ENCODE results near the gene PROZ.

PROZ gene

DNA sequence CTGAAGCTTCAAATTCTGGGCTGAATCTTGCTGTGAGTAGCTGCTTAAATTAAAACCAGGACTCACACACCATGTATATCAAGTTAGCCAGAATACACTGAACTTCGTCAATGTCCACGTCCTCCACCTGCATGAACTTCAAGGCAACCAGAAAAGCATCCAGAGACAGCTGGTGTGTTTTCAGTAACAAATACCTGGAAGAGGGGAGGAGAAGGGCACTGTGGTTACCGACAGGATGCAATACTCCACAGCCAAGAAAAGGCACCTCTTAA lies 20.4 kb downstream of the PROZ start:
- H2BK12ac ChIP-seq (ENCODE audit: low read length in 2 of 2): peak overlapping the region; percentile 73 to 97
- H3K23ac ChIP-seq (ENCODE audit: low read length in 2 of 2): no peak overlapping the region
- no peaks in the 10 kb centered on the region for H3K27me3 ChIP-seq (ENCODE audit: control insufficient read depth in 1 of 2, insufficient read depth in 1 of 2, low read length in 2 of 2)
- H3K4me2 ChIP-seq (ENCODE audit: low read length, poor library complexity, severe bottlenecking): no peak overlapping the region
- peak overlapping the region; percentile 77 for H3K27ac ChIP-seq (ENCODE audit: low read length, poor library complexity, severe bottlenecking)
- H4K8ac ChIP-seq (ENCODE audit: low read length): no peak overlapping the region
- no peak overlapping the region for H3K14ac ChIP-seq (ENCODE audit: low read length in 2 of 2)
- H2AFZ ChIP-seq (ENCODE audit: low read depth, low read length): no peak overlapping the region
- 54% methylated on average over 3 of the region's 3 CpGs for WGBS
- no peak overlapping the region for H2BK120ac ChIP-seq (ENCODE audit: low read depth, low read length)
- H2BK5ac ChIP-seq (ENCODE audit: low read depth, low read length, poor library complexity, severe bottlenecking): peak overlapping the region; percentile 62
- peak overlapping the region; percentile 88 for H2AK5ac ChIP-seq (ENCODE audit: low read length, severe bottlenecking)
- H3K9me3 ChIP-seq (ENCODE audit: control insufficient read depth, low read length): no peaks in the 10 kb centered on the region
- DNase-seq: no peak
- H3K4me1 ChIP-seq (ENCODE audit: control insufficient read depth, insufficient read depth, low read depth, low read length): peaks cover 25% of the 10 kb centered on the region
- peaks cover 11% of the 10 kb centered on the region for H3K79me1 ChIP-seq (replicated peaks; ENCODE audit: low read length, poor library complexity, severe bottlenecking)
- peak overlapping the region in 1 of 2 experiments; percentile 74 for H3K18ac ChIP-seq (ENCODE audit: low read depth in 1 of 2, low read length in 2 of 2)
- H3K4ac ChIP-seq (ENCODE audit: low read depth in 1 of 2, low read length in 2 of 2): peak overlapping the region; percentile 31 to 44
- H3K4me3 ChIP-seq (ENCODE audit: insufficient read depth in 1 of 2, low read depth in 1 of 2, low read length in 2 of 2): no peak overlapping the region
- no peak overlapping the region for H4K91ac ChIP-seq (ENCODE audit: low read length)
- no peak overlapping the region for H2BK15ac ChIP-seq (ENCODE audit: low read depth, poor library complexity, severe bottlenecking)
- H3K9ac ChIP-seq (ENCODE audit: low read length): no peak overlapping the region
- peaks cover 36 to 94% of the 10 kb centered on the region in 2 experiments for H3K36me3 ChIP-seq (ENCODE audit: control insufficient read depth in 1 of 2, insufficient read depth in 2 of 2, low read depth in 1 of 2, low read length in 2 of 2)

DNA sequence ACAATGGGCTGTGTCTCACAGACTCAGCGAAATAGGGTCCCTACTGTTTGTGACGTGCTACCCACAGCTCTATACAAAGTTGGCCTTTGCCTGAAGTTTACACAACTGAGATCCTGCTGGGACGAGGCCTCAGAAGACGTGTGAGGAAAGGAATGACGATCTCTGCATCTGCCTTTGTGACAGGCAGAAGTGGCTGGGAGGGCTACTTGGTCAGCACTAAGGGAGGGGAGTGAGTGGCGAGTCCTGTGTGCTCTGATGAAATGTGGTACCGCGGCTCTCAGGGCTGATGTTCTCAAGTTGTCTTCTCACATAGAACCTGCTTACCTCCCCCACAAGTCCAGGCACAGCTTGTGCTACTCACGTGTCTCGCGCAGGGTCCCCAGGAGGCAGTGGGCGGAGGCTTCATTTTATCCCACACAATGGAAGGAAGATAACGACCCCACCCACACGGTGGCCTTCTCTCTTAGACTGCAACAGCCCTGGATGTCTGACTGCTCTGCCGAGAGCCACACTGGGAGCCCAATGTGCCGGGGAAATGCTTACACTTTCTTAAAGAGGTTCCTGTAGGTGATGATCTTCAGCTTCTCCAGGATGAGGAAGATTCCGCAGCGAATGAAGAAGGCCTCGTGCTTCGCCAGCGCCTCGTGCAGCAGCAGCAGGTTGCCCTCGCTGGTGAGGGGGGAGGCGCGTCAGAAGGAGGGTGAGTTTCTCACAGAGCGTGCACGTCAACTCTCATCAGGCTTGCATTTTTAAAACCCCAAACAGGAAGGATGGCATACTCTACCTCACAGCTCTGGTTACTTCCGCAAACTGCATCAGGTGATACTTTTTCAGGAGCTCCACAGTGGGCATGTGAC lies 21.2 kb downstream of the PROZ start:
- H3K9me3 ChIP-seq (ENCODE audit: control insufficient read depth, low read length): no peaks in the 10 kb centered on the region
- H2AK5ac ChIP-seq (ENCODE audit: low read length, severe bottlenecking): peak overlapping the region; percentile 0
- H3K9ac ChIP-seq (ENCODE audit: low read length): no peak overlapping the region
- peak overlapping the region; percentile 40 to 80 for H2BK12ac ChIP-seq (ENCODE audit: low read length in 2 of 2)
- peak overlapping the region in 1 of 2 experiments; percentile 47 for H3K23ac ChIP-seq (ENCODE audit: low read length in 2 of 2)
- no peak overlapping the region for H2AFZ ChIP-seq (ENCODE audit: low read depth, low read length)
- H3K14ac ChIP-seq (ENCODE audit: low read length in 2 of 2): peak overlapping the region in 1 of 2 experiments; percentile 23
- H3K79me1 ChIP-seq (replicated peaks; ENCODE audit: low read length, poor library complexity, severe bottlenecking): peaks cover 10% of the 10 kb centered on the region
- no peaks in the 10 kb centered on the region for H3K27me3 ChIP-seq (ENCODE audit: control insufficient read depth in 1 of 2, insufficient read depth in 1 of 2, low read length in 2 of 2)
- H2BK15ac ChIP-seq (ENCODE audit: low read depth, poor library complexity, severe bottlenecking): peak overlapping the region; percentile 44
- H3K4me2 ChIP-seq (ENCODE audit: low read length, poor library complexity, severe bottlenecking): no peak overlapping the region
- no peak overlapping the region for H3K27ac ChIP-seq (ENCODE audit: low read length, poor library complexity, severe bottlenecking)
- H3K4me1 ChIP-seq (ENCODE audit: control insufficient read depth, insufficient read depth, low read depth, low read length): peaks cover 27% of the 10 kb centered on the region
- peak overlapping the region in 1 of 2 experiments; percentile 22 for H3K4ac ChIP-seq (ENCODE audit: low read depth in 1 of 2, low read length in 2 of 2)
- H3K18ac ChIP-seq (ENCODE audit: low read depth in 1 of 2, low read length in 2 of 2): peak overlapping the region; percentile 31 to 57
- 68% methylated on average over 26 of the region's 28 CpGs for WGBS
- no peak overlapping the region for H2BK120ac ChIP-seq (ENCODE audit: low read depth, low read length)
- H4K8ac ChIP-seq (ENCODE audit: low read length): no peak overlapping the region
- H3K36me3 ChIP-seq (ENCODE audit: control insufficient read depth in 1 of 2, insufficient read depth in 2 of 2, low read depth in 1 of 2, low read length in 2 of 2): peaks cover 32 to 96% of the 10 kb centered on the region in 2 experiments
- peak overlapping the region; percentile 81 for H4K91ac ChIP-seq (ENCODE audit: low read length)
- H2BK5ac ChIP-seq (ENCODE audit: low read depth, low read length, poor library complexity, severe bottlenecking): no peak overlapping the region
- H3K4me3 ChIP-seq (ENCODE audit: insufficient read depth in 1 of 2, low read depth in 1 of 2, low read length in 2 of 2): no peak overlapping the region
- peak; percentile 96 for DNase-seq

DNA sequence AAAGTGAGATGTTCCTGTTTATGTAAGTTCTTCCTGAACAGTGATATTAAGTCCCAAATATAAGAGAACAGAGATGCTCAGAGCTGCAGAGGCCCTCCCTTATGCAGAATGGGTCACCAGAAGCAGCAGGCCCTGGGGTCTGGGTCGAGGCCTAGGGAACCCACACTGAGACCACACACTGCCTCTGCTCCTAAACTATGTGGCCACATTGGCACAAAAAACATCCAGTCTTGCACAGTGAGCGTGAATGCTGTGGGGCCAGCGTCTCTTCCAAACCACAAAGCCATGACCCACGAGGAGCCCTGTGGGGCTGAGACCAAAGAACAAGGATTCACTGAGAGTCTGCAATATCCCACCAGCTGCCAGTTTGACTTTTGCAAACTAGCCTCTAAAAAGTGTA lies 23.6 kb downstream of the PROZ start:
- Histone ChIP-seq H2BK120ac (ENCODE audit: low read depth, low read length) (no peak overlapping the region), H2BK12ac (ENCODE audit: low read length in 2 of 2) (no peak overlapping the region), H2BK5ac (ENCODE audit: low read depth, low read length, poor library complexity, severe bottlenecking) (no peak overlapping the region), H3K9ac (ENCODE audit: low read length) (no peak overlapping the region), H3K27ac (ENCODE audit: low read length, poor library complexity, severe bottlenecking) (peak overlapping the region; percentile 36), H2AK5ac (ENCODE audit: low read length, severe bottlenecking) (no peak overlapping the region), H2BK15ac (ENCODE audit: low read depth, poor library complexity, severe bottlenecking) (no peak overlapping the region), H3K9me3 (ENCODE audit: control insufficient read depth, low read length) (no peaks in the 10 kb centered on the region), H3K4me1 (ENCODE audit: control insufficient read depth, insufficient read depth, low read depth, low read length) (peaks cover 36% of the 10 kb centered on the region), H2AFZ (ENCODE audit: low read depth, low read length) (no peak overlapping the region), H3K4ac (ENCODE audit: low read depth in 1 of 2, low read length in 2 of 2) (no peak overlapping the region), H3K27me3 (ENCODE audit: control insufficient read depth in 1 of 2, insufficient read depth in 1 of 2, low read length in 2 of 2) (no peaks in the 10 kb centered on the region), H3K4me3 (ENCODE audit: insufficient read depth in 1 of 2, low read depth in 1 of 2, low read length in 2 of 2) (no peak overlapping the region), H3K23ac (ENCODE audit: low read length in 2 of 2) (no peak overlapping the region), H3K4me2 (ENCODE audit: low read length, poor library complexity, severe bottlenecking) (no peak overlapping the region), H3K18ac (ENCODE audit: low read depth in 1 of 2, low read length in 2 of 2) (peak overlapping the region in 1 of 2 experiments; percentile 0), H4K91ac (ENCODE audit: low read length) (no peak overlapping the region), H3K36me3 (ENCODE audit: control insufficient read depth in 1 of 2, insufficient read depth in 2 of 2, low read depth in 1 of 2, low read length in 2 of 2) (peaks cover 14 to 80% of the 10 kb centered on the region in 2 experiments), H3K79me1 (replicated peaks; ENCODE audit: low read length, poor library complexity, severe bottlenecking) (peaks cover 10% of the 10 kb centered on the region), H4K8ac (ENCODE audit: low read length) (no peak overlapping the region), H3K14ac (ENCODE audit: low read length in 2 of 2) (no peak overlapping the region)
- 54% methylated on average over 4 of the region's 4 CpGs for WGBS
- peak; percentile 58 for DNase-seq

DNA sequence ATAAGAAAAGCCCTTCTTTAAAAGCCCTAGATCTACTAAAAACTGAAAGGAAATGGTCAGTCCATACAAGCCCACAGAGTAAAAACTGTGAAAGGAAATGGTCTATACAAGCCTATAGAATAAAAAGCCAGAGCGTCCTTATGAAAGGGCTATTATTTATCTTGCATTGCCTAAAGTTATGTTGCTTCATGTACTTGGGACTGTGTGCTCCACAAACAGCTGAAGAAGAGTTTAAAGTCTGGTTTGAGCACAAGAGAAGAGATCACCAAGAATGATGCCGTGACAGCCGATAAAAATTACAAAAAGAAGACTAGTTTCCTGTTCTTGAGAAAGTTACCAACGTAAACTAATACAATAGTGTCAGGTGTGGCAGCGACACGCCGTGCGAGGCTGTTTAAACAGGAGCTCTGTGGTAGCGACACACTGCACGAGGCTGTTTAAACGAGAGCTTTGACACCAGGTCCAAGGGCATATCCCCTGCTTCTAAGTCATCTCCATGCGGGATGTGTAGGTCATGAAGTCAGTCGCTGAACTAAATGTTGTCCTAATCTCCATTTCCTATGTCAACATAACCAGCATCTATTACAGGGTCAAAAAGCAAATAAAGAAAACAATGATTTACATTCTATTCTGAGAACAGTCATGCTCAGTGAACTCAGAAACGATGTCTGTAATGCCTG lies 25.1 kb downstream of the PROZ start:
- Histone ChIP-seq H2AFZ (ENCODE audit: low read depth, low read length) (no peak overlapping the region), H4K8ac (ENCODE audit: low read length) (no peak overlapping the region), H4K91ac (ENCODE audit: low read length) (no peak overlapping the region), H3K18ac (ENCODE audit: low read depth in 1 of 2, low read length in 2 of 2) (no peak overlapping the region), H2BK15ac (ENCODE audit: low read depth, poor library complexity, severe bottlenecking) (no peak overlapping the region), H3K9ac (ENCODE audit: low read length) (no peak overlapping the region), H3K4ac (ENCODE audit: low read depth in 1 of 2, low read length in 2 of 2) (no peak overlapping the region), H3K9me3 (ENCODE audit: control insufficient read depth, low read length) (no peaks in the 10 kb centered on the region), H3K36me3 (ENCODE audit: control insufficient read depth in 1 of 2, insufficient read depth in 2 of 2, low read depth in 1 of 2, low read length in 2 of 2) (peaks cover 18 to 74% of the 10 kb centered on the region in 2 experiments), H3K23ac (ENCODE audit: low read length in 2 of 2) (no peak overlapping the region), H3K79me1 (replicated peaks; ENCODE audit: low read length, poor library complexity, severe bottlenecking) (peaks cover 10% of the 10 kb centered on the region), H2AK5ac (ENCODE audit: low read length, severe bottlenecking) (no peak overlapping the region), H2BK120ac (ENCODE audit: low read depth, low read length) (no peak overlapping the region), H3K4me3 (ENCODE audit: insufficient read depth in 1 of 2, low read depth in 1 of 2, low read length in 2 of 2) (no peak overlapping the region), H3K27me3 (ENCODE audit: control insufficient read depth in 1 of 2, insufficient read depth in 1 of 2, low read length in 2 of 2) (no peaks in the 10 kb centered on the region), H3K4me2 (ENCODE audit: low read length, poor library complexity, severe bottlenecking) (no peak overlapping the region), H3K27ac (ENCODE audit: low read length, poor library complexity, severe bottlenecking) (no peak overlapping the region), H3K14ac (ENCODE audit: low read length in 2 of 2) (no peak overlapping the region), H3K4me1 (ENCODE audit: control insufficient read depth, insufficient read depth, low read depth, low read length) (peaks cover 42% of the 10 kb centered on the region), H2BK5ac (ENCODE audit: low read depth, low read length, poor library complexity, severe bottlenecking) (no peak overlapping the region), H2BK12ac (ENCODE audit: low read length in 2 of 2) (peak overlapping the region in 1 of 2 experiments; percentile 25)
- peak; percentile 33 for DNase-seq
- 91% methylated on average over 14 of the region's 14 CpGs for WGBS
